ENCODE data around the gene BMPER. TPM values are rescaled to one million over a fixed set of nuclear protein-coding genes. Genes with fewer than 3 reads are reported as not detected.

Gene BMPER
- total RNA-seq (2014; rRNA removed; shearing (Covaris generic)) = not detected in 2 replicates

- DNase-seq (ENCODE audit: low spot score) = no peak
Measured at GRCh38 chr7:33905389-33906032, at the start of gene BMPER. Gene BMPER, plus strand, starts transcription at chr7:33905539. Its CDS starts 75 bp downstream, at chr7:33905614.

- DNase-seq (ENCODE audit: low spot score) = no peak
Measured at GRCh38 chr7:33861947-33862346, 43.4 kb upstream of the BMPER start.

DNA sequence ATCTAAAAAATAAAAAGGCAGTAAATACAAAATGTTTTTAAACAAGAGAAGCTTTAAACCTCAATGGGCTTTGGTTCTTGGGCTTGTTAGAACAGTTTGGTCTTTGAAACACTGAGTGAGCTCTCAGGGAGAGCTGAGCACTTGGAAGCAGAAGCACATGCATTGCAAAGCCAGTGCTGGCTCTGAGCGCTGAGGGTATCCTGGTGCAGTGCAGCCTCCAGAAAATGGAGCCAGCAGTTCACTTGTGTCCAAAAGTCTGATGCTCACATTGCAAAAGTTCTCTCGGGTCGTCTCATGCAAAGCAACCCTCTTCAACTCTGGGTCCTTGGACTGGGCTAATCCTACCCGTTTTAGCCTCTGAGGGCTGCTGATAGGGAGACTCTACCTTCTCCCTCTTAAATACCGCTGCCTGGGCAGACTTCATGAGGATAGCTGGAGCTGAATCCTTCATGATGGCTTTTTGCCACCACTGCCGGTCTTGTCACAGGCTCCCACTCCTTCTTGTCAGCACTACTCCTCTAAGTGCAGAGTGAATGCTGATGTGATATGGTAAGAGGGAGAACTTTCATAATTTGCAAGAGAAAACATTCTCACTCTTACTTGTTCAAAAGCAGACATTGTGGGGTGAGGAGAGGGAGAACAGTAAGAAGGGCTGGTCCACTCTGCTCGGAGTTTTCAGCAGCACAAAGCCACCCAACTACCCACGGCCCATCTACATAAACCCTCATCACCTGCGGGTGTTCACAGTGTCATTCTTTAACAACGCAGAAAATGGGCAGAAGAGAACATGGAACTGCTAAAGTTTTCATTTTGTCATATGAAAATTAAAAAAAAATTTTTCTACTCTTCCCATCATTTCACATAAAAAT lies 42.2 kb upstream of the BMPER start:
- DNase-seq (ENCODE audit: low spot score) = no peak

DNA sequence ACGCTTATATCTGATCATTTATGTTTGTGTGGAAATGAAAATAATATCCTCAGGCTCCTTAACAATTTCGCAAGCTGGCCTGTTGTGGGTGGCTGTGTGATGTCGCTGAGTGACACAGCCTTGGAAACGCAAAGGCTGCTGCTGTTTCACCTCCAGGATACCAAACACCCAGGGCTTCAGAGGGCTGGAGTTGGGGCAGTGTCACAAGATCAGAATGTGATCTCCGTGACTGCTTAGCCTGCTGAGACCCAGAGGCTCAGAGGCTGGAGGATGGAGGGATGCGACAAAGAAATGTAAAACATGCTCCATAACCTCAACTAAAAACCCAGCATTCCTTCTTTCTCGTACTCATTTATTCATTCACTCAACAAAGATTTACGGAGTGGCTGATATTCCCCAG lies 37.2 kb upstream of the BMPER start:
- DNase-seq (ENCODE audit: low spot score) = no peak

DNA sequence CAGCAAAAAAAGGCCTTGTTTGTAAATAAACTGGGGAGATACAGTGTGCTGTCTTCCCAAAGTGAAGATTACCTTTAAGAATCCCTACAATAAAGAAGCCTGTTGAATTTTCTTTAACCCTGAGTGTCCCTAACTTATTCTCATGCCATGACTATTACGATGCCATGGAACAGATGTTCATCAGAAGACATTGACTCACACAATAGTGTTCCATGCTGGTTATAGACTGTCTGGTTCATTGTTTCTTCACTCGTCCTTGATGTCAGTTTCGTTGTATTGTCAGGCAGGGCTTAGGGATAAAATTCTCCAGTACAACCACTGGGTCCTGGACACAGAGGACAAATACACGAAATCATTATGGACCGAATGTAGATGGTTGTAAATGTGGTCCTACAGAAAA lies 36.2 kb upstream of the BMPER start:
- no peak for DNase-seq (ENCODE audit: low spot score)

GRCh38 chr7:33870120-33870519 lies 35.2 kb upstream of the BMPER start:
- no peak for DNase-seq (ENCODE audit: low spot score)

DNA sequence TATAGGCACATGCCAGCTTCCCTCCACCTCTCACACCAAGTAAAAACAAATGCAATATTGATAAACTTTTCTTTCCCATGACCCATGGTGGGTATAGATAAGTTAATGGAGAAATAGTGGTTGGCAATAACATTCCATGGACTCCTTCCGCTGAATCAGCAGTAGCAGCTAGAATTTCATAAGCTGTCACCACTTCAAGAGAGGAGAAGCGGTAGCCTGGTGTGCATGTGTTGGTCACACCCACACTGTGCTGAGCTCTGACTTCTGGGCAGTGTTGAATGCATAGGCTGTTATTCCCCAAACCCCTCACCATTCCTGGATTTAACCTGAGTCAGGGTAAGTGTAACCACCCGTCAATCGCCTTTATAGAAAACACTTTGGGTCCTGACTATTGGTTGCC lies 32.5 kb upstream of the BMPER start:
- DNase-seq (ENCODE audit: low spot score) = no peak

GRCh38 chr7:33873518-33873917 lies 31.8 kb upstream of the BMPER start:
- no peak for DNase-seq (ENCODE audit: low spot score)

DNA sequence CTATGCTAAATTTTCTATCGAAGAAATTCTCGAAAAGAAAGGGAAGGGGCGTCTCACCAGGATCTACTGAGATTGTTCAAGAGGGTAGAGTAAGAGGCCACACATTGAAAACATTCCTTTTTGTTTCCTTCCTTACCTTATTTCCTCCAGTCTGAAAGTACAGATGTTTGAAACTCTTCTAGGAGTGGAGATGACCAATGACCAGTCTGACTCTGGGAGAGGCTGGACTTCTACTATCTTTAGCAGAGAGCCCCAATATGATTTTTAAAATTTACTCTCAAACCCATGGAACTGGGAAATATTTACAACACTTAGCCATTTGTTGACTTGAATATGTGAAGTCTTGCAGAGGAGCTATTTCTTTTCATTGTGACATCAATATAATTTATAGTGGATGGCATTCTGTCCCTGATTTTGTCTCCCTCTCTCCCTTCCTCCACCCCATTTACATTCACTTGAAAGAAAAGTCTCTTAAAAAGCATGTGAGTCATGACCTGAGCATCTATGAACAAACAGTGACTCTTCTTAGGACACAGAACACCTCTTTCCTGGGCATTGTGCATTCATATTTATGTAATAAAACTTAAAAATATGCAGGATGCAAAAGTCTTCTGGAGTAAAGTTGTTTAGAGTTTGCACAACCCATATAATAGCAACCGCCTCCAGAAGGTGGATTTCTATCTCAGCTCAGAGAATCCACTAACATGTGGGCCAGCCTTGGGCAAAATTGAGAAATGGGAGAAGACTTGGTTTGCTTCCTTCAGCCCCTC lies 31.2 kb upstream of the BMPER start:
- DNase-seq (ENCODE audit: low spot score) = no peak

- DNase-seq (ENCODE audit: low spot score) = no peak
Measured at GRCh38 chr7:33874943-33875342, 30.4 kb upstream of the BMPER start.

DNA sequence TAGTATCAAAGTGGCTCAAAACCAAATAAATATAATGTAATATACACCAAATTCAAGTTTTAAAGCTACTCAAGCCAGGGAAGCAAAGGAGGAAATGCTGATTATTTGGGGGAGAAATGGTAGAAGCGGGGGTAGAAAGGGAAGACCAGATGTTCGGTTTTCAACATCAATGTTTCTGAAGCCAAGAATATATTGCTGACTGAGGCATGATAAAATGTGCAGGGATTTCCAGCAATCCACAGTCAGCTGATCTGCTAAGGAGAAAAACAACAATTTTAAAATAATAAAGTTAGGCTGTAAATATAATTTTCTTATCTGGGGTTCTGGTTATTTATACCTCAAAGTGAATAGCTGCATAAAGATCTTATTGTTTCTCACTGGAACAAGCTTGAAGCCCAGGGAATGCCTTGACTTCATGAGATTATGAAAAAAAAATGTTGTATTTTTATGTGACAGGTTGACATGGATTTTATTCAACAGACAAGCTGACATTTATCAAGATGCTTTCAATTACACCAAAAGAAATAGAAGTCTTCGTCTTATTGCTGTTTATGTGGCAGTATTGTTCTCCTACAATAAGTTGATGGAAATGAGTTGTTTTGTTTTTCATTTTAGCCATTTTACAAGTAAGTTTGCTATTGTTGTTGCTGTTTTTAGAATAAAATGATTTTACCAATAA lies 28.6 kb upstream of the BMPER start:
- no peak for DNase-seq (ENCODE audit: low spot score)

GRCh38 chr7:33880787-33881186 lies 24.6 kb upstream of the BMPER start:
- no peak for DNase-seq (ENCODE audit: low spot score)

- no peak for DNase-seq (ENCODE audit: low spot score)
Measured at GRCh38 chr7:33881316-33881715, 24.0 kb upstream of the BMPER start.

GRCh38 chr7:33882040-33882837 lies 23.1 kb upstream of the BMPER start:
- no peak for DNase-seq (ENCODE audit: low spot score)

GRCh38 chr7:33882950-33883670 lies 22.2 kb upstream of the BMPER start:
- no peak for DNase-seq (ENCODE audit: low spot score)

DNA sequence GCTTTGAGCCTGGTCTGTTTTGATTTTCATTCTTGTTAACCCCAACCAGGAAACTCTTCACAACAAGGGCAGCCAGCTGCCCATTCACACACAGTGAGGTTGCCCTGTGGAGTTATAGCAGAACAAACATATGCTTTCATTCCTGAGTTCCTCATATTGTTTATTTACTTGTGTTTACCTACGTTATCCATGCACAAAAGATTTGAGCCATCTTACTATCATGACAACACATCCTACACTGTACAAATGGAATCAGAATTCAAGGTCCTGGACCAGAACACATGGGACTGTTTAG lies 21.7 kb upstream of the BMPER start:
- DNase-seq (ENCODE audit: low spot score) = no peak

- DNase-seq (ENCODE audit: low spot score) = no peak
Measured at GRCh38 chr7:33885290-33886148, 19.8 kb upstream of the BMPER start.

GRCh38 chr7:33886149-33886623 lies 19.2 kb upstream of the BMPER start:
- peak; percentile 17 for DNase-seq (ENCODE audit: low spot score)

GRCh38 chr7:33887266-33887975 lies 17.9 kb upstream of the BMPER start:
- no peak for DNase-seq (ENCODE audit: low spot score)
